ENCODE results near the gene NPAS3. TPM values are rescaled to one million over a fixed set of nuclear protein-coding genes. Genes with fewer than 3 reads are reported as not detected.

NPAS3 gene
- total RNA-seq, 1 donor from 2014 or later = 1.6 TPM

GRCh38 chr14:33799705-33800570 is 861.3 kb downstream of the NPAS3 start:
- Mint-ChIP-seq H3K27me3 (ENCODE audit: unreplicated experiment) (no peaks in the 10 kb centered on the region), H3K4me3 (ENCODE audit: unreplicated experiment) (no peak overlapping the region), H3K9me3 (ENCODE audit: unreplicated experiment) (no peaks in the 10 kb centered on the region), H3K27ac (ENCODE audit: unreplicated experiment) (no peak overlapping the region), H3K4me1 (ENCODE audit: unreplicated experiment) (peaks cover 4% of the 10 kb centered on the region), H3K36me3 (ENCODE audit: low read depth, unreplicated experiment) (peaks cover 5% of the 10 kb centered on the region)
- no peak for DNase-seq (ENCODE audit: low spot score)
- TF ChIP-seq CTCF (IDR thresholded peaks at IDR 0.05; ENCODE audit: unreplicated experiment) = no peak

GRCh38 chr14:33800735-33801163 is 862.1 kb downstream of the NPAS3 start:
- Mint-ChIP-seq H3K4me3 (ENCODE audit: unreplicated experiment) (no peak overlapping the region), H3K27ac (ENCODE audit: unreplicated experiment) (no peak overlapping the region), H3K36me3 (ENCODE audit: low read depth, unreplicated experiment) (peaks cover 5% of the 10 kb centered on the region), H3K27me3 (ENCODE audit: unreplicated experiment) (no peaks in the 10 kb centered on the region), H3K9me3 (ENCODE audit: unreplicated experiment) (no peaks in the 10 kb centered on the region), H3K4me1 (ENCODE audit: unreplicated experiment) (peaks cover 4% of the 10 kb centered on the region)
- no peak for DNase-seq (ENCODE audit: low spot score)
- no peak for TF ChIP-seq CTCF (IDR thresholded peaks at IDR 0.05; ENCODE audit: unreplicated experiment)

DNA sequence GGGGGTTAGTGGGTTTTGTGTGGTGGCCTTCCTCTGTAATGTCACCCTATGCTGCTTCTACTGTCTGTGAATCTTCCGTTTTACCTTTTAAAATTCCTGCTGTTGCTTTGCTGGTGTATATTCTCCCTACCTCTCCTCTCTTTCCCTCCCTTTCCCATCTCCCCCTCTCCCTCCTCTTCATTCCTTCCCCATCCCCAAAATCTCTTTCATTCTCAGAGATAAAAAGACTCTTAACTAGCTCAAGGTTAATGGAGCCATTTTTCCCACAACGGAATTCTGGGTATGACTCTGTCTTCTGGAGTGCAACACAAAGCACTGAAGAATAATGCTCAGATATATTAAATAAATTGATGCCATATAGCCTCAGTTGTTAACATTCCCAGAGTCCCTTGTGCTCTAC is 864.1 kb downstream of the NPAS3 start:
- peaks cover 4% of the 10 kb centered on the region for H3K4me1 Mint-ChIP-seq (ENCODE audit: unreplicated experiment)
- H3K9me3 Mint-ChIP-seq (ENCODE audit: unreplicated experiment) = no peaks in the 10 kb centered on the region
- H3K36me3 Mint-ChIP-seq (ENCODE audit: low read depth, unreplicated experiment) = peaks cover 5% of the 10 kb centered on the region
- H3K27ac Mint-ChIP-seq (ENCODE audit: unreplicated experiment) = no peak overlapping the region
- no peak for DNase-seq (ENCODE audit: low spot score)
- H3K27me3 Mint-ChIP-seq (ENCODE audit: unreplicated experiment) = no peaks in the 10 kb centered on the region
- no peak for TF ChIP-seq CTCF (IDR thresholded peaks at IDR 0.05; ENCODE audit: unreplicated experiment)
- H3K4me3 Mint-ChIP-seq (ENCODE audit: unreplicated experiment) = no peak overlapping the region

- H3K9me3 Mint-ChIP-seq (ENCODE audit: unreplicated experiment) = no peaks in the 10 kb centered on the region
- DNase-seq (ENCODE audit: low spot score) = no peak
- H3K36me3 Mint-ChIP-seq (ENCODE audit: low read depth, unreplicated experiment) = peaks cover 5% of the 10 kb centered on the region
- no peak for TF ChIP-seq CTCF (IDR thresholded peaks at IDR 0.05; ENCODE audit: unreplicated experiment)
- peaks cover 2% of the 10 kb centered on the region for H3K27me3 Mint-ChIP-seq (ENCODE audit: unreplicated experiment)
- H3K4me3 Mint-ChIP-seq (ENCODE audit: unreplicated experiment) = no peak overlapping the region
- no peak overlapping the region for H3K27ac Mint-ChIP-seq (ENCODE audit: unreplicated experiment)
- no peaks in the 10 kb centered on the region for H3K4me1 Mint-ChIP-seq (ENCODE audit: unreplicated experiment)
Observed at GRCh38 chr14:33805593-33805992, 866.9 kb downstream of the NPAS3 start.

- no peaks in the 10 kb centered on the region for H3K9me3 Mint-ChIP-seq (ENCODE audit: unreplicated experiment)
- H3K4me1 Mint-ChIP-seq (ENCODE audit: unreplicated experiment) = no peaks in the 10 kb centered on the region
Observed at GRCh38 chr14:33806905-33807304, 868.2 kb downstream of the NPAS3 start.

More at GRCh38 chr14:33806905-33807304, 868.2 kb downstream of the NPAS3 start:
- no peak for DNase-seq (ENCODE audit: low spot score)
- no peak overlapping the region for H3K4me3 Mint-ChIP-seq (ENCODE audit: unreplicated experiment)
- H3K27me3 Mint-ChIP-seq (ENCODE audit: unreplicated experiment) = peaks cover 5% of the 10 kb centered on the region
- H3K27ac Mint-ChIP-seq (ENCODE audit: unreplicated experiment) = no peak overlapping the region
- no peak for TF ChIP-seq CTCF (IDR thresholded peaks at IDR 0.05; ENCODE audit: unreplicated experiment)
- H3K36me3 Mint-ChIP-seq (ENCODE audit: low read depth, unreplicated experiment) = no peaks in the 10 kb centered on the region
